Esophagus squamous epithelium (tissue), 5 donors: ENCODE measurements around the gene TFF1. TPM values are rescaled to one million over a fixed set of nuclear protein-coding genes. Genes with fewer than 3 reads are reported as not detected.
"Not testable (repeated sequence)": the region's sequence is repeated elsewhere in the genome, so short reads cannot be mapped to it uniquely, and the experiment has no call there.

Experiments used
- DNase-seq: peaks from one replicate; lab custom pipeline; 2025; lab: John Stamatoyannopoulos, UW
- H3K27ac ChIP-seq, 4 donors: fragments of 200-600 bp; sonication (generic); one replicate each; pipeline ENCODE4 v1.5.1; 2016 to 2019; ENCODE audit warnings: mild to moderate bottlenecking in 1 of 4
- H3K27me3 ChIP-seq, 4 donors: fragments of 200-600 bp; sonication (generic); 1 replicate in 3 of 4; 2 replicates in 1 of 4; pipeline versions ENCODE4 v1.5.1 to v1.6.0; 2017 to 2021; ENCODE audit warnings: antibody characterized with exemption in 1 of 4
- H3K36me3 ChIP-seq, 3 donors: fragments of 200-600 bp; sonication (generic); one replicate each; pipeline ENCODE4 v1.5.1; 2016 to 2019
- H3K4me1 ChIP-seq, 3 donors: fragments of 200-600 bp; sonication (generic); one replicate each; pipeline ENCODE4 v1.5.1; 2017 to 2019
- H3K4me3 ChIP-seq, 4 donors: fragments of 200-600 bp; sonication (generic); 1 replicate in 3 of 4; 2 replicates in 1 of 4; pipeline ENCODE4 v1.5.1; 2016 to 2019; ENCODE audit warnings: mild to moderate bottlenecking in 2 of 4, moderate library complexity in 1 of 4
- H3K9me3 ChIP-seq, 3 donors: fragments of 200-600 bp; sonication (generic); one replicate each; pipeline ENCODE4 v1.5.1; 2016 to 2019
- POLR2A ChIP-seq, 4 donors: fragments of 450-650 bp; IDR thresholded peaks; one replicate each; pipeline ENCODE4 v1.6.1; 2017; ENCODE audit warnings: antibody characterized with exemption in 4 of 4, mild to moderate bottlenecking in 4 of 4, moderate library complexity in 3 of 4
- WGBS, 2 donors: methylation state at CpG; one replicate each; pipeline ENCODE4 v1.1.5; 2018; 5-methylcytosine and 5-hydroxymethylcytosine counted together
- intact Hi-C: fragments of 100-400 bp; cut with DNase I; formaldehyde crosslinking; loops from one replicate; pipeline ENCODE4 v1.15.0; 2022
- total RNA-seq, 4 donors: library from RNA; depleted of rRNA; stranded (reverse); fragments of >200 nt; gene quantifications; one replicate each; pipeline ENCODE4 v1.1.0, GENCODE V29; 2016
- TF ChIP-seq, protein P1 (sequence below), 6 experiments: fragments of 450-650 bp in 4 of 6; fragments of 200-600 bp in 2 of 6; sonication (generic) in 2 of 6; IDR thresholded peaks; one replicate each; pipeline ENCODE4 v1.5.1; 2016 to 2019; ENCODE audit warnings: antibody characterized with exemption in 6 of 6, mild to moderate bottlenecking in 4 of 6, moderate library complexity in 4 of 6
- donor health status: DM: yes; HTN: yes; CAD: no.

Gene TFF1
- total RNA-seq, 4 donors from 2014 or later = not detected

GRCh38 chr21:42413093-42413492, 46.8 kb upstream of the TFF1 start:
- WGBS, 2 donors = 66 to 80% methylated on average over 9 to 10 of the region's 14 CpGs
- no peak for DNase-seq
- intact Hi-C loops = no loop called here
- no peaks in the 10 kb centered on the region for H3K36me3 ChIP-seq
- no peaks in the 10 kb centered on the region for H3K9me3 ChIP-seq
- peaks cover 0 to 24% (median 5%) of the 10 kb centered on the region in 3 donors for H3K4me1 ChIP-seq
- H3K27me3 ChIP-seq = peaks cover 0 to 71% (median 0%) of the 10 kb centered on the region in 4 donors
- H3K4me3 ChIP-seq = no peak overlapping the region
- TF ChIP-seq POLR2A (IDR thresholded peaks at IDR 0.05) = no peak
- TF ChIP-seq, protein P1, sequence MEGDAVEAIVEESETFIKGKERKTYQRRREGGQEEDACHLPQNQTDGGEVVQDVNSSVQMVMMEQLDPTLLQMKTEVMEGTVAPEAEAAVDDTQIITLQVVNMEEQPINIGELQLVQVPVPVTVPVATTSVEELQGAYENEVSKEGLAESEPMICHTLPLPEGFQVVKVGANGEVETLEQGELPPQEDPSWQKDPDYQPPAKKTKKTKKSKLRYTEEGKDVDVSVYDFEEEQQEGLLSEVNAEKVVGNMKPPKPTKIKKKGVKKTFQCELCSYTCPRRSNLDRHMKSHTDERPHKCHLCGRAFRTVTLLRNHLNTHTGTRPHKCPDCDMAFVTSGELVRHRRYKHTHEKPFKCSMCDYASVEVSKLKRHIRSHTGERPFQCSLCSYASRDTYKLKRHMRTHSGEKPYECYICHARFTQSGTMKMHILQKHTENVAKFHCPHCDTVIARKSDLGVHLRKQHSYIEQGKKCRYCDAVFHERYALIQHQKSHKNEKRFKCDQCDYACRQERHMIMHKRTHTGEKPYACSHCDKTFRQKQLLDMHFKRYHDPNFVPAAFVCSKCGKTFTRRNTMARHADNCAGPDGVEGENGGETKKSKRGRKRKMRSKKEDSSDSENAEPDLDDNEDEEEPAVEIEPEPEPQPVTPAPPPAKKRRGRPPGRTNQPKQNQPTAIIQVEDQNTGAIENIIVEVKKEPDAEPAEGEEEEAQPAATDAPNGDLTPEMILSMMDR (IDR thresholded peaks at IDR 0.05) = no peak
- H3K27ac ChIP-seq = no peak overlapping the region

- no peaks in the 10 kb centered on the region for H3K36me3 ChIP-seq
- no peaks in the 10 kb centered on the region for H3K9me3 ChIP-seq
- DNase-seq = no peak
- intact Hi-C loops = no loop called here
- TF ChIP-seq POLR2A (IDR thresholded peaks at IDR 0.05) = no peak
- TF ChIP-seq, protein P1 (IDR thresholded peaks at IDR 0.05) = no peak
- no peak overlapping the region for H3K27ac ChIP-seq
- no peak overlapping the region for H3K4me3 ChIP-seq
- peaks cover 0 to 24% (median 5%) of the 10 kb centered on the region in 3 donors for H3K4me1 ChIP-seq
- H3K27me3 ChIP-seq = peaks cover 0 to 70% (median 0%) of the 10 kb centered on the region in 4 donors
- WGBS, 2 donors = 75 to 77% methylated on average over 5 of the region's 5 CpGs
These were observed 46.2 kb upstream of the TFF1 start for GRCh38 chr21:42412636-42412933.

- no peaks in the 10 kb centered on the region for H3K36me3 ChIP-seq
- no peak for DNase-seq
These were observed 45.7 kb upstream of the TFF1 start for GRCh38 chr21:42411891-42412635.

DNA sequence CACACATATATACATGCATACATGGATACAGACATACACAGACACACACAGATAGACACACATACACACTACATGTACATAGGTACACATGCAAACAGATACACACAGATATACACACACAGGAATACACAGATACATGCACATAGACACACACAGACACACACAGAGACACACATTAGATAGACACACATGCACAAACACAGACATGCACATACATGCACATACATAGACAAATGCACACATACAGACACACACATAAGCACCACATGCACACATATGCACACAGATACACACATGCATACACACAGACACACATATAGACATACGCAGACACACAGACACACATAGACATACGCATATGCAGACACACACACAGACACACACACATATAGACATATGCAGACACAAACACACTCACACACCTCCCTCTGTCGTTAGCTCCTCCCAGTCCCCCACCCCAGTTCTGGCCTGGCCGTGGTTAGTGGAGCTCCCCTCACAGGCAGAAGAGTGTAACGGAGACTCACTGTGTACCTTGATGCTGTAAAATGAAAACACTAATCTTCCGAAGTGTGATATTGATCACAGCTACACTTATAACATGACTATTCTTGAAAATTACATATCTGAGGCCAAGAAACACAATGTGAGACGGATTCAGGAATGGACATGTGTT, 45.0 kb upstream of the TFF1 start:
- no peak overlapping the region for H3K4me3 ChIP-seq
- H3K36me3 ChIP-seq = no peaks in the 10 kb centered on the region
- WGBS, 2 donors = 39 to 43% methylated on average over 7 of the region's 7 CpGs
- no peaks in the 10 kb centered on the region for H3K9me3 ChIP-seq
- no peak for DNase-seq
- H3K4me1 ChIP-seq = peaks cover 0 to 24% (median 5%) of the 10 kb centered on the region in 3 donors
- no peak overlapping the region for H3K27ac ChIP-seq
- intact Hi-C loops = no loop called here
- peaks cover 0 to 67% (median 0%) of the 10 kb centered on the region in 4 donors for H3K27me3 ChIP-seq
- TF ChIP-seq POLR2A (IDR thresholded peaks at IDR 0.05) = no peak
- TF ChIP-seq, protein P1 (IDR thresholded peaks at IDR 0.05) = no peak

More at GRCh38 chr21:42411891-42412635, 45.7 kb upstream of the TFF1 start:
- Histone ChIP-seq H3K4me3 (no peak overlapping the region), H3K27me3 (peaks cover 0 to 70% (median 0%) of the 10 kb centered on the region in 4 donors), H3K27ac (no peak overlapping the region), H3K9me3 (no peaks in the 10 kb centered on the region), H3K4me1 (peaks cover 0 to 24% (median 5%) of the 10 kb centered on the region in 3 donors)
- TF ChIP-seq, protein P1 (IDR thresholded peaks at IDR 0.05) = no peak
- no peak for TF ChIP-seq POLR2A (IDR thresholded peaks at IDR 0.05)
- WGBS, 2 donors = 37 to 57% methylated on average over 11 of the region's 21 CpGs
- intact Hi-C loops = no loop called here

DNA sequence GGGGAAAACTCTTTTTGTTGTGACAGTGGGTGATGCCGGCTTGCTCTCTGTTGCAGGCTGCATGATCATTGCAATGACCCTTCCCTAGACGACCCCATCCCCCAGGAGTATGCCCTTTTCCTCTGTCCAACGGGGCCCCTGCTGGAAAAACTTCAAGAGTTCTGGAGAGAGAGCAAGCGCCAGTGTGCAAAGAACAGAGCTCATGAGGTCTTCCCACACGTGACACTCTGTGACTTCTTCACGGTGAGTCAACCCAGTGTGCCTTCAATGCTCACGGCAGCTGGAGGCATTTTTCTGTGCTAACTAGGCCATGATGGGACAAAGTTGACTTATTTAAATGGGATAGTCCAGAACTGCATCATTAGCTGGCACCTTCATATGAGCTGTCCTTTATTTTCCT, 43.0 kb upstream of the TFF1 start:
- Histone ChIP-seq H3K4me3 (no peak overlapping the region), H3K27ac (no peak overlapping the region), H3K9me3 (no peaks in the 10 kb centered on the region), H3K4me1 (peaks cover 0 to 11% (median 5%) of the 10 kb centered on the region in 3 donors), H3K36me3 (no peaks in the 10 kb centered on the region), H3K27me3 (peaks cover 0 to 49% (median 0%) of the 10 kb centered on the region in 4 donors)
- WGBS, 2 donors = 61 to 78% methylated on average over 6 to 7 of the region's 7 CpGs
- TF ChIP-seq, protein P1 (IDR thresholded peaks at IDR 0.05) = no peak
- TF ChIP-seq POLR2A (IDR thresholded peaks at IDR 0.05) = no peak
- DNase-seq = no peak
- intact Hi-C loops = no loop called here

DNA sequence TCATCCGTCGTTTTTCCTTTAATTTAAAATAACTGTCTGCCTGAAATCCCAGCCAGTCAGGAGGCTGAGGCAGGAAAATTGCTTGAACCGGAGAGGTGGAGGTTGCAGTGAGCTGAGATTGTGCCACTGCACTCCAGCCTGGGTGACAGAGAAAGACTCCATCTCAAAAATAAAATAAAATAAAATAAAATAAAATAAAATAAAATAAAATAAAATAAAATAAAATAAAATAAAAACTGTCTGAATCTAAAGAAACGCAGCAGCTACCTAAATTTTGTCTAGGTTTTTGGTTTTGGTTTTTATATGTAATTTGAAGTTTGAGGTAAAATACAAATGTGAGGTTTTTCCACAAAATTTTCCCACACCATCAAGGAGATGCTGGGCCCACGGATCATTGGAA, 42.4 kb upstream of the TFF1 start:
- H3K27ac ChIP-seq, DNase-seq, intact Hi-C loops, H3K36me3 ChIP-seq, H3K9me3 ChIP-seq, H3K4me3 ChIP-seq, H3K4me1 ChIP-seq: not testable (repeated sequence)
- WGBS, 2 donors = 75 to 91% methylated on average over 5 of the region's 5 CpGs
- peaks cover 0 to 43% (median 0%) of the 10 kb centered on the region in 4 donors for H3K27me3 ChIP-seq
